DND-41 (cell line): ENCODE data around the gene SVBP.

Experiments
- ATAC-seq: fragments of 200-7000 bp; cut with Tn5 transposase; 3 replicates; pipeline ENCODE4 v1.9.1; 2021; ENCODE audit warnings: low read depth; ENCODE audit not compliant: insufficient read depth
- DNase-seq: peaks from one replicate; pipeline ENCODE4 v3.0.0-alpha.2; 2020
- H2AFZ ChIP-seq: 2 replicates; pipeline ENCODE4 v1.6.0; 2012; ENCODE audit warnings: low read depth, low read length
- H3K27ac ChIP-seq: 2 replicates; pipeline ENCODE4 v1.5.1; 2012; ENCODE audit warnings: low read length, inconsistent platforms
- H3K27me3 ChIP-seq: fragments of 200-600 bp; sonication (generic); 2 replicates; pipeline ENCODE4 v1.6.0; 2012; ENCODE audit warnings: low read length, mild to moderate bottlenecking, inconsistent platforms; ENCODE audit not compliant: insufficient read depth, poor library complexity
- H3K36me3 ChIP-seq: 2 replicates; pipeline ENCODE4 v1.5.1; 2012; ENCODE audit warnings: low read length, inconsistent platforms; ENCODE audit not compliant: insufficient read depth
- H3K4me1 ChIP-seq: 2 replicates; pipeline ENCODE4 v1.5.1; 2012; ENCODE audit warnings: mild to moderate bottlenecking, low read length; ENCODE audit not compliant: insufficient read depth
- H3K4me2 ChIP-seq: 2 replicates; pipeline ENCODE4 v1.6.0; 2012; ENCODE audit warnings: mild to moderate bottlenecking, moderate library complexity, low read length, inconsistent platforms; ENCODE audit not compliant: insufficient read depth
- H3K4me3 ChIP-seq, 2 experiments: fragments of 200-600 bp in 1 of 2; shearing (Covaris generic) in 1 of 2; 2 replicates each; pipeline ENCODE4 v1.5.1; 2012 to 2016; ENCODE audit warnings: inconsistent platforms in 2 of 2, low read length in 2 of 2, mild to moderate bottlenecking in 2 of 2, low read depth in 1 of 2, moderate library complexity in 1 of 2
- H3K79me2 ChIP-seq: 2 replicates; pipeline ENCODE4 v1.6.0; 2012; ENCODE audit warnings: low read length, inconsistent platforms; ENCODE audit not compliant: insufficient read depth
- H3K9ac ChIP-seq: 2 replicates; pipeline ENCODE4 v1.6.0; 2012; ENCODE audit warnings: low read depth, mild to moderate bottlenecking, inconsistent platforms, low read length, moderate library complexity
- H3K9me3 ChIP-seq: 2 replicates; pipeline ENCODE4 v1.5.1; 2012; ENCODE audit warnings: low read length, moderate library complexity, mild to moderate bottlenecking, inconsistent platforms; ENCODE audit not compliant: insufficient read depth, severe bottlenecking
- H4K20me1 ChIP-seq: 2 replicates; pipeline ENCODE4 v1.6.0; 2012; ENCODE audit warnings: low read length; ENCODE audit not compliant: insufficient read depth
- CTCF ChIP-seq: IDR thresholded peaks from 2 replicates; pipeline ENCODE4 v1.5.1; 2012; ENCODE audit warnings: borderline replicate concordance, low read length, moderate library complexity, mild to moderate bottlenecking; ENCODE audit not compliant: poor library complexity, severe bottlenecking; ENCODE audit errors: extremely low read depth
- EZH2 ChIP-seq: IDR thresholded peaks from 3 replicates; pipeline ENCODE4 v1.6.1; 2012; ENCODE audit warnings: borderline replicate concordance, low read depth, mild to moderate bottlenecking, moderate library complexity, low read length, inconsistent platforms; ENCODE audit not compliant: severe bottlenecking

The SVBP gene

GRCh38 chr1:42847111-42847595 is 30.0 kb upstream of the SVBP start:
- peaks cover 37% of the 10 kb centered on the region for H3K4me1 ChIP-seq
- peak; percentile 52 for DNase-seq
- H2AFZ ChIP-seq: peak overlapping the region; percentile 86
- TF ChIP-seq CTCF (no peak), EZH2 (no peak)
- peak overlapping the region; percentile 78 for H3K27ac ChIP-seq
- peak overlapping the region; percentile 90 for H3K4me2 ChIP-seq
- H3K36me3 ChIP-seq: peaks cover 31% of the 10 kb centered on the region
- peak overlapping the region; percentile 82 to 98 for H3K4me3 ChIP-seq
- peak overlapping the region; percentile 83 for H3K9ac ChIP-seq
- peaks cover 20% of the 10 kb centered on the region for H3K79me2 ChIP-seq
- H4K20me1 ChIP-seq: peaks cover 6% of the 10 kb centered on the region
- H3K9me3 ChIP-seq: no peaks in the 10 kb centered on the region
- peak; percentile 23 for ATAC-seq
- no peaks in the 10 kb centered on the region for H3K27me3 ChIP-seq

DNA sequence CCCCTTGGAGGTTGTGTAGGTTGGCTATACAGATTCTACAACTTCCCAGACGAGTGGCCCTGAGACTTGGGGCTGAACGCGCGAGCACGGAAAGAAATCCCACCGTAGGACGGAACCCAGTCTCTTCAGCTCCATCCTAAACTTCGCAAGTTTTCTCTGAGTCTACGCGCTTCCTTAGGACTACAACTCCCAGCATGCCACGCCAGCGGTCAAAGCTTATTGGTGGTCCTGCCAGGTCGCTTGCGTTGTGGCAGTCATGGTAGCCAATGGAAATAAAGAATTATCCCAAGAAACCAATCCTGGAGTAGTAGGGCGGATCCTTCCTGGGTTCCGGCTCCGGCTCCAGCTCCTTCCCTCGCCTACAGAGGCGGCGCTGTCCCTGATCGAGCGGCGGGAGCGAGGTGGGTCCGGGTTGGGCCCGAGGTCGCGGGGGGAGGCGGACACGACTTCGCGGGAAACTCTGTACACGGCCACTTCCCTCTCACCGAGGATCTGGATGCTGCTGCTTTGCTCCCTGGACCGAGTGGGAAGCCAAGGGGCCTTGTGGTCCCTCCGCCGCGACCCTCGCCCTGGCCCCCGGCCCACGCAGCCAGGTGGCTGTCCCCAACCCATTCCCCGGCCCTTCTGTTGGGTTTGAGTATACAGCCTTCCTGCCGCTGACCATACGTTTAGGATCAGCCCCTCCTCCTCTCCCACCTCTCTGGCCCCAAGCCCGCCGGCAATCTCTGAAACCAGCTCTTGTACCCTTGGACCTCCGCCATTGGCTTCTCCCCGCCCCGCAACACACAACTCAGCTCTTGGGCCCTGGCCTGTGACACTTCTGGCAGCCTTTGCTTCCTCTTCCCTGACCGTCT is 29.3 kb upstream of the SVBP start, which contains the start of gene ZNF691:
Gene ZNF691, plus strand, starts transcription at position 357 of the 854 bp plus-strand sequence. CDS start 3,046 bp downstream, outside the sequence.
- Histone ChIP-seq H3K27me3 (no peaks in the 10 kb centered on the region), H3K4me3 (peak within 1 kb of the TSS; percentile 82 to 98), H3K9ac (peak within 1 kb of the TSS; percentile 83), H2AFZ (peak within 1 kb of the TSS; percentile 95), H3K4me2 (peak within 1 kb of the TSS; percentile 90), H3K4me1 (peaks cover 37% of the 10 kb centered on the region), H4K20me1 (peaks cover 3% of the 10 kb centered on the region), H3K79me2 (peaks cover 20% of the 10 kb centered on the region), H3K9me3 (no peaks in the 10 kb centered on the region), H3K36me3 (peaks cover 24% of the 10 kb centered on the region), H3K27ac (peak within 1 kb of the TSS; percentile 78)
- DNase-seq: peak; percentile 95
- ATAC-seq: peak; percentile 97
- TF ChIP-seq EZH2 (no peak), CTCF (peak; percentile 69)

GRCh38 chr1:42845866-42846256 is 28.7 kb upstream of the SVBP start:
- Histone ChIP-seq H3K4me2 (peak overlapping the region; percentile 90), H2AFZ (peak overlapping the region; percentile 95), H3K27me3 (no peaks in the 10 kb centered on the region), H4K20me1 (no peaks in the 10 kb centered on the region), H3K36me3 (peaks cover 18% of the 10 kb centered on the region), H3K4me3 (peak overlapping the region; percentile 31 to 98; a peak in 3 of 4 replicates), H3K27ac (peak overlapping the region; percentile 69), H3K9ac (peak overlapping the region; percentile 83), H3K79me2 (peaks cover 20% of the 10 kb centered on the region), H3K4me1 (peaks cover 37% of the 10 kb centered on the region), H3K9me3 (no peaks in the 10 kb centered on the region)
- no peak for DNase-seq
- no peak for TF ChIP-seq EZH2
- TF ChIP-seq CTCF: no peak
- no peak for ATAC-seq
